ENCODE measurements around the gene PLA2G12B.
"Not testable (repeated sequence)": the region's sequence is repeated elsewhere in the genome, so short reads cannot be mapped to it uniquely, and the experiment has no call there.

- TF ChIP-seq ZNF510 (tag by site-specific recombination; IDR thresholded peaks at IDR 0.05; ENCODE audit: insufficient replicate concordance); CTCF (tag by site-specific recombination; IDR thresholded peaks at IDR 0.05); ZNF670 (tag by site-specific recombination; IDR thresholded peaks at IDR 0.05; ENCODE audit: low read depth); ZNF830 (tag by site-specific recombination; IDR thresholded peaks at IDR 0.05; ENCODE audit: low read depth); BCL11A (tag by site-specific recombination; IDR thresholded peaks at IDR 0.05; ENCODE audit: low read depth); ZNF239 (tag by site-specific recombination; IDR thresholded peaks at IDR 0.05); ZNF777 (tag by site-specific recombination; IDR thresholded peaks at IDR 0.05; ENCODE audit: borderline replicate concordance); ZNF600 (tag by site-specific recombination; IDR thresholded peaks at IDR 0.05); ZNF843 (tag by site-specific recombination; IDR thresholded peaks at IDR 0.05); ZNF571 (tag by site-specific recombination; IDR thresholded peaks at IDR 0.05); ZNF747 (tag by site-specific recombination; IDR thresholded peaks at IDR 0.05): not testable (repeated sequence)
Measured at GRCh38 chr10:72903941-72904446, 50.6 kb downstream of the PLA2G12B start.
